Fibroblast of lung (primary cell): Measurements from ENCODE around the gene TSSK6.

Experiments used
- EZH2 ChIP-seq: IDR thresholded peaks from 2 replicates; pipeline ENCODE4 v1.5.1; 2012; ENCODE audit warnings: low read length, control low read depth, mild to moderate bottlenecking; ENCODE audit errors: missing control alignments
- TF ChIP-seq, protein P1 (sequence below), 2 donors: IDR thresholded peaks in 1 of 2; conservative IDR thresholded peaks in 1 of 2; 1 replicate in 1 of 2; 2 replicates in 1 of 2; pipeline ENCODE4 v1.5.1; 2011 to 2012; ENCODE audit warnings: low read length in 2 of 2, control low read depth in 1 of 2, inconsistent platforms in 1 of 2, low read depth in 1 of 2, mild to moderate bottlenecking in 1 of 2

DNA sequence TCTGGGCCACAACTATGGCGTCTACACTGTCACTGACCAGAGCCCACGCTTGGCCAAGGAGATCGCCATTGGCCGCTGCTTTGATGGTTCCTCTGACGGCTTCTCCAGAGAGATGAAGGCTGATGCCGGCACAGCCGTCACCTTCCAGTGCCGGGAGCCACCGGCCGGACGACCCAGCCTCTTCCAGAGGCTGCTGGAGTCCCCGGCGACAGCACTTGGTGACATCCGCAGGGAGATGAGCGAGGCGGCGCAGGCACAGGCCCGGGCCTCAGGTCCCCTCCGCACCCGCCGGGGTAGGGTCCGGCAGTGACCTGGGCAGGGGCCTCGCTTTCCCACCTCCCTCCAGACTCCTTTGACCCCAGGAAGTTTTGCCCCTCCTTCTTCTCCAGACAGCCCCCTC is 30.4 kb upstream of the TSSK6 start:
- TF ChIP-seq, protein P1, sequence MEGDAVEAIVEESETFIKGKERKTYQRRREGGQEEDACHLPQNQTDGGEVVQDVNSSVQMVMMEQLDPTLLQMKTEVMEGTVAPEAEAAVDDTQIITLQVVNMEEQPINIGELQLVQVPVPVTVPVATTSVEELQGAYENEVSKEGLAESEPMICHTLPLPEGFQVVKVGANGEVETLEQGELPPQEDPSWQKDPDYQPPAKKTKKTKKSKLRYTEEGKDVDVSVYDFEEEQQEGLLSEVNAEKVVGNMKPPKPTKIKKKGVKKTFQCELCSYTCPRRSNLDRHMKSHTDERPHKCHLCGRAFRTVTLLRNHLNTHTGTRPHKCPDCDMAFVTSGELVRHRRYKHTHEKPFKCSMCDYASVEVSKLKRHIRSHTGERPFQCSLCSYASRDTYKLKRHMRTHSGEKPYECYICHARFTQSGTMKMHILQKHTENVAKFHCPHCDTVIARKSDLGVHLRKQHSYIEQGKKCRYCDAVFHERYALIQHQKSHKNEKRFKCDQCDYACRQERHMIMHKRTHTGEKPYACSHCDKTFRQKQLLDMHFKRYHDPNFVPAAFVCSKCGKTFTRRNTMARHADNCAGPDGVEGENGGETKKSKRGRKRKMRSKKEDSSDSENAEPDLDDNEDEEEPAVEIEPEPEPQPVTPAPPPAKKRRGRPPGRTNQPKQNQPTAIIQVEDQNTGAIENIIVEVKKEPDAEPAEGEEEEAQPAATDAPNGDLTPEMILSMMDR (conservative IDR thresholded peaks at IDR 0.05 in 1 of 2, IDR thresholded peaks at IDR 0.05 in 1 of 2; ENCODE audit: low read depth in 1 of 2, low read length in 2 of 2), result no peak
- TF ChIP-seq EZH2, result no peak
